GM21786 (cell line): ENCODE measurements around the gene PRKD1.
A peak's percentile ranks its signal among the peaks of the same experiment; 100 is the strongest.

Experiments
- ATAC-seq: cut with Tn5 transposase; IDR thresholded peaks from one replicate; pipeline ENCODE4 v1.9.1; 2021; ENCODE audit not compliant: unreplicated experiment

PRKD1 gene

GRCh38 chr14:29618323-29619067 is 309.2 kb downstream of the PRKD1 start:
- ATAC-seq: no peak

- no peak for ATAC-seq
Measured at GRCh38 chr14:29616922-29617321, 310.7 kb downstream of the PRKD1 start.

- ATAC-seq: no peak
Measured at GRCh38 chr14:29608861-29609260, 318.8 kb downstream of the PRKD1 start.

- ATAC-seq: no peak
Measured at GRCh38 chr14:29607169-29607568, 320.5 kb downstream of the PRKD1 start.

GRCh38 chr14:29603696-29604095 is 324.0 kb downstream of the PRKD1 start:
- no peak for ATAC-seq

- ATAC-seq: no peak
Measured at GRCh38 chr14:29601616-29602015, 326.0 kb downstream of the PRKD1 start.

GRCh38 chr14:29587761-29588470 is 339.7 kb downstream of the PRKD1 start:
- ATAC-seq: no peak

GRCh38 chr14:29587046-29587445 is 340.6 kb downstream of the PRKD1 start:
- ATAC-seq: no peak

- ATAC-seq: no peak
Measured at GRCh38 chr14:29584992-29585391, 342.7 kb downstream of the PRKD1 start.

GRCh38 chr14:29580763-29581162 is 346.9 kb downstream of the PRKD1 start:
- no peak for ATAC-seq

GRCh38 chr14:29579838-29580237 is 347.8 kb downstream of the PRKD1 start:
- no peak for ATAC-seq

- ATAC-seq: no peak
Measured at GRCh38 chr14:29576927-29577326, 350.7 kb downstream of the PRKD1 start.

GRCh38 chr14:29569194-29569593 is 358.5 kb downstream of the PRKD1 start:
- no peak for ATAC-seq

GRCh38 chr14:29566194-29566593 is 361.5 kb downstream of the PRKD1 start:
- ATAC-seq: no peak

- ATAC-seq: no peak
Measured at GRCh38 chr14:29558516-29558915, 369.1 kb downstream of the PRKD1 start.

- ATAC-seq: no peak
Measured at GRCh38 chr14:29554335-29554734, 373.3 kb downstream of the PRKD1 start.

- ATAC-seq: no peak
Measured at GRCh38 chr14:29553427-29553826, 374.2 kb downstream of the PRKD1 start.

GRCh38 chr14:29548948-29549370 is 378.7 kb downstream of the PRKD1 start:
- ATAC-seq: peak; percentile 88

- no peak for ATAC-seq
Measured at GRCh38 chr14:29545714-29546113, 381.9 kb downstream of the PRKD1 start.

GRCh38 chr14:29536886-29537511 is 390.6 kb downstream of the PRKD1 start:
- ATAC-seq: no peak

GRCh38 chr14:29529418-29529817 is 398.2 kb downstream of the PRKD1 start:
- ATAC-seq: no peak

- ATAC-seq: no peak
Measured at GRCh38 chr14:29528889-29529288, 398.8 kb downstream of the PRKD1 start.
